ENCODE data around the gene ZRANB3. TPM values are rescaled to one million over a fixed set of nuclear protein-coding genes. Genes with fewer than 3 reads are reported as not detected.

The ZRANB3 gene
- total and polyA plus RNA-seq, 10 of the 15 experiments (the other 5 are each of a cell fraction or from before 2014, with no cell fraction given), result 5.6 to 11.4 (median 9.9) TPM

- intact Hi-C loops (cut with micrococcal nuclease; ENCODE audit: unreplicated experiment) (loop anchor here (5.0 to 10.0 kb wide), 2 partner anchors 114 to 326 kb away; no protein-coding TSS in a partner anchor), in situ Hi-C loops (cut with MboI) (loop anchor here (5.0 kb wide), 1 partner anchor 241 kb away; no protein-coding TSS in a partner anchor)
- ATAC-seq (no peak), DNase-seq (ENCODE audit: low read depth, low spot score) (no peak), FAIRE-seq (no peak)
- H3K9me3 ChIP-seq (replicated peaks; ENCODE audit: control insufficient read depth, insufficient read depth, low read length), result no peaks in the 10 kb centered on the region
- ChIA-PET RAD21 (ENCODE audit: unreplicated experiment) (no interaction called here), POLR2A (no interaction called here), SMC1A (ENCODE audit: uncharacterized antibody, unreplicated experiment) (no interaction called here), CTCF (interaction anchor here (0.9 to 6.8 kb wide), 2 partner anchors 240 to 242 kb away, joined by 3 to 102 read pairs; no protein-coding TSS in a partner anchor)
- H3K79me2 ChIP-seq (ENCODE audit: control insufficient read depth, insufficient read depth, low read length), result no peaks in the 10 kb centered on the region
- TF ChIP-seq HDGF (IDR thresholded peaks at IDR 0.05) (no peak), ZSCAN29 (IDR thresholded peaks at IDR 0.05) (no peak), PAX5 (IDR thresholded peaks at IDR 0.05; ENCODE audit: borderline replicate concordance, low read depth, low read length) (no peak), BCL11A (IDR thresholded peaks at IDR 0.05; ENCODE audit: low read depth, low read length) (no peak), MLLT1 (IDR thresholded peaks at IDR 0.05) (no peak), IKZF2 (IDR thresholded peaks at IDR 0.05) (no peak), ZNF24 (IDR thresholded peaks at IDR 0.05) (no peak), HCFC1 (IDR thresholded peaks at IDR 0.05; ENCODE audit: low read length) (no peak), ZNF622 (IDR thresholded peaks at IDR 0.05) (no peak), ASH2L (IDR thresholded peaks at IDR 0.05; ENCODE audit: borderline replicate concordance, low read depth) (no peak), E4F1 (IDR thresholded peaks at IDR 0.05; ENCODE audit: borderline replicate concordance, partially characterized antibody) (no peak), NRF1 (conservative IDR thresholded peaks at IDR 0.05; ENCODE audit: low read depth, low read length) (no peak)
- TF ChIP-seq, protein P1, sequence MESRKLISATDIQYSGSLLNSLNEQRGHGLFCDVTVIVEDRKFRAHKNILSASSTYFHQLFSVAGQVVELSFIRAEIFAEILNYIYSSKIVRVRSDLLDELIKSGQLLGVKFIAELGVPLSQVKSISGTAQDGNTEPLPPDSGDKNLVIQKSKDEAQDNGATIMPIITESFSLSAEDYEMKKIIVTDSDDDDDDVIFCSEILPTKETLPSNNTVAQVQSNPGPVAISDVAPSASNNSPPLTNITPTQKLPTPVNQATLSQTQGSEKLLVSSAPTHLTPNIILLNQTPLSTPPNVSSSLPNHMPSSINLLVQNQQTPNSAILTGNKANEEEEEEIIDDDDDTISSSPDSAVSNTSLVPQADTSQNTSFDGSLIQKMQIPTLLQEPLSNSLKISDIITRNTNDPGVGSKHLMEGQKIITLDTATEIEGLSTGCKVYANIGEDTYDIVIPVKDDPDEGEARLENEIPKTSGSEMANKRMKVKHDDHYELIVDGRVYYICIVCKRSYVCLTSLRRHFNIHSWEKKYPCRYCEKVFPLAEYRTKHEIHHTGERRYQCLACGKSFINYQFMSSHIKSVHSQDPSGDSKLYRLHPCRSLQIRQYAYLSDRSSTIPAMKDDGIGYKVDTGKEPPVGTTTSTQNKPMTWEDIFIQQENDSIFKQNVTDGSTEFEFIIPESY (IDR thresholded peaks at IDR 0.05), result no peak
- H3K4me1 ChIP-seq (ENCODE audit: control insufficient read depth, insufficient read depth, low read length), result no peaks in the 10 kb centered on the region
- H2AFZ ChIP-seq (ENCODE audit: control insufficient read depth, low read depth, low read length), result no peak overlapping the region
- H3K36me3 ChIP-seq (ENCODE audit: control insufficient read depth in 2 of 2, insufficient read depth in 2 of 2, low read length in 1 of 2), result no peaks in the 10 kb centered on the region
- H4K20me1 ChIP-seq (ENCODE audit: control insufficient read depth, insufficient read depth), result no peaks in the 10 kb centered on the region
- H3K4me3 ChIP-seq, result no peak overlapping the region
- H3K27me3 ChIP-seq (replicated peaks in 1 of 2; ENCODE audit: control insufficient read depth in 2 of 2, insufficient read depth in 2 of 2, low read length in 1 of 2), result no peaks in the 10 kb centered on the region
- H3K27ac ChIP-seq (ENCODE audit: control insufficient read depth, insufficient read depth), result no peak overlapping the region
- H3K4me2 ChIP-seq (ENCODE audit: control insufficient read depth, insufficient read depth), result no peak overlapping the region
- H3K9ac ChIP-seq (ENCODE audit: control insufficient read depth, insufficient read depth, low read length), result no peak overlapping the region
- no TSS peak for BruUV-seq (replicated peaks)
Observed at GRCh38 chr2:135471106-135471505, 59.9 kb downstream of the ZRANB3 start.

Data from GM12878 (cell line).